Keratinocyte (primary cell): ENCODE data around the gene CNTNAP2.

Experiments used
- EZH2 ChIP-seq: IDR thresholded peaks from one replicate; pipeline ENCODE4 v1.6.1; 2012; ENCODE audit warnings: inconsistent platforms, mild to moderate bottlenecking, low read length, moderate library complexity
- TF ChIP-seq, protein P1 (sequence below), 3 experiments: IDR thresholded peaks in 1 of 3; conservative IDR thresholded peaks in 1 of 3; optimal IDR thresholded peaks in 1 of 3; 2 replicates in 2 of 3; 3 replicates in 1 of 3; pipeline versions ENCODE3 to v1.5.1; 2011; ENCODE audit warnings: low read length in 3 of 3, mild to moderate bottlenecking in 3 of 3, moderate library complexity in 2 of 3, control low read depth in 1 of 3, inconsistent platforms in 1 of 3; ENCODE audit not compliant: insufficient read depth in 2 of 3; ENCODE audit errors: extremely low read depth in 1 of 3

- TF ChIP-seq, protein P1, sequence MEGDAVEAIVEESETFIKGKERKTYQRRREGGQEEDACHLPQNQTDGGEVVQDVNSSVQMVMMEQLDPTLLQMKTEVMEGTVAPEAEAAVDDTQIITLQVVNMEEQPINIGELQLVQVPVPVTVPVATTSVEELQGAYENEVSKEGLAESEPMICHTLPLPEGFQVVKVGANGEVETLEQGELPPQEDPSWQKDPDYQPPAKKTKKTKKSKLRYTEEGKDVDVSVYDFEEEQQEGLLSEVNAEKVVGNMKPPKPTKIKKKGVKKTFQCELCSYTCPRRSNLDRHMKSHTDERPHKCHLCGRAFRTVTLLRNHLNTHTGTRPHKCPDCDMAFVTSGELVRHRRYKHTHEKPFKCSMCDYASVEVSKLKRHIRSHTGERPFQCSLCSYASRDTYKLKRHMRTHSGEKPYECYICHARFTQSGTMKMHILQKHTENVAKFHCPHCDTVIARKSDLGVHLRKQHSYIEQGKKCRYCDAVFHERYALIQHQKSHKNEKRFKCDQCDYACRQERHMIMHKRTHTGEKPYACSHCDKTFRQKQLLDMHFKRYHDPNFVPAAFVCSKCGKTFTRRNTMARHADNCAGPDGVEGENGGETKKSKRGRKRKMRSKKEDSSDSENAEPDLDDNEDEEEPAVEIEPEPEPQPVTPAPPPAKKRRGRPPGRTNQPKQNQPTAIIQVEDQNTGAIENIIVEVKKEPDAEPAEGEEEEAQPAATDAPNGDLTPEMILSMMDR (optimal IDR thresholded peaks at IDR 0.05 in 1 of 3, IDR thresholded peaks at IDR 0.05 in 1 of 3, conservative IDR thresholded peaks at IDR 0.05 in 1 of 3; ENCODE audit: extremely low read depth in 1 of 3, insufficient read depth in 2 of 3, low read length in 3 of 3), result no peak
- TF ChIP-seq EZH2, result no peak
Measured at GRCh38 chr7:147415991-147416390, 1299.4 kb downstream of the CNTNAP2 start.
